Keratinocyte (primary cell): ENCODE results near the gene LRBA. TPM values are rescaled to one million over a fixed set of nuclear protein-coding genes. Genes with fewer than 3 reads are reported as not detected.
A peak's percentile ranks its signal among the peaks of the same experiment; 100 is the strongest.

Experiments used
- DNase-seq: peaks from one replicate; pipeline ENCODE4 v3.0.0-alpha.2; 2011; ENCODE audit warnings: low read depth, missing footprints, low spot score
- FAIRE-seq: peaks from 2 replicates; lab custom pipeline; 2011; peaks lifted over from hg19 to GRCh38; lab: Jason Lieb, UNC
- H2AFZ ChIP-seq: 2 replicates; pipeline ENCODE4 v1.6.0; 2012; ENCODE audit warnings: low read length, control low read depth, inconsistent platforms; ENCODE audit not compliant: control insufficient read depth
- H3K27ac ChIP-seq: 2 replicates; pipeline ENCODE4 v1.5.1; 2011; ENCODE audit warnings: low read length; ENCODE audit not compliant: control insufficient read depth, insufficient read depth
- H3K27me3 ChIP-seq: 3 replicates; pipeline ENCODE4 v1.6.0; 2011; ENCODE audit warnings: low read length; ENCODE audit not compliant: control insufficient read depth, insufficient read depth; ENCODE audit errors: extremely low read depth
- H3K36me3 ChIP-seq, 2 experiments: 2 replicates in 1 of 2; 3 replicates in 1 of 2; pipeline ENCODE4 v1.5.1; 2011; ENCODE audit warnings: low read length in 2 of 2, mild to moderate bottlenecking in 1 of 2; ENCODE audit not compliant: control insufficient read depth in 2 of 2, insufficient read depth in 2 of 2; ENCODE audit errors: extremely low read depth in 1 of 2
- H3K4me1 ChIP-seq: 3 replicates; pipeline ENCODE4 v1.5.1; 2011; ENCODE audit warnings: low read length; ENCODE audit not compliant: control insufficient read depth, insufficient read depth; ENCODE audit errors: extremely low read depth
- H3K4me2 ChIP-seq: 3 replicates; pipeline ENCODE4 v1.6.0; 2011; ENCODE audit warnings: low read depth, low read length; ENCODE audit not compliant: control insufficient read depth, insufficient read depth; ENCODE audit errors: extremely low read depth
- H3K4me3 ChIP-seq, 3 experiments: fragments of 200-600 bp in 1 of 3; sonication (generic) in 1 of 3; 2 replicates in 2 of 3; 3 replicates in 1 of 3; pipeline ENCODE4 v1.5.1; 2011 to 2016; ENCODE audit warnings: low read length in 3 of 3, mild to moderate bottlenecking in 3 of 3, control low read depth in 2 of 3, inconsistent platforms in 1 of 3, low read depth in 1 of 3, mixed read lengths in 1 of 3, mixed run types in 1 of 3, moderate library complexity in 1 of 3; ENCODE audit not compliant: control insufficient read depth in 2 of 3, insufficient read depth in 2 of 3; ENCODE audit errors: extremely low read depth in 1 of 3
- H3K79me2 ChIP-seq: 2 replicates; pipeline ENCODE4 v1.6.0; 2012; ENCODE audit warnings: low read length; ENCODE audit not compliant: control insufficient read depth, insufficient read depth
- H3K9ac ChIP-seq: 3 replicates; pipeline ENCODE4 v1.6.0; 2011; ENCODE audit warnings: low read length; ENCODE audit not compliant: control insufficient read depth, insufficient read depth; ENCODE audit errors: extremely low read depth
- H3K9me1 ChIP-seq: 3 replicates; pipeline ENCODE4 v1.6.0; 2011; ENCODE audit warnings: low read length; ENCODE audit not compliant: control insufficient read depth, insufficient read depth; ENCODE audit errors: extremely low read depth
- H3K9me3 ChIP-seq: 2 replicates; pipeline ENCODE4 v1.5.1; 2012; ENCODE audit warnings: low read depth, low read length; ENCODE audit not compliant: control insufficient read depth
- H4K20me1 ChIP-seq: 3 replicates; pipeline ENCODE4 v1.6.0; 2011; ENCODE audit warnings: low read length; ENCODE audit not compliant: control insufficient read depth, insufficient read depth; ENCODE audit errors: extremely low read depth
- EZH2 ChIP-seq: IDR thresholded peaks from one replicate; pipeline ENCODE4 v1.6.1; 2012; ENCODE audit warnings: inconsistent platforms, mild to moderate bottlenecking, low read length, moderate library complexity
- dilution Hi-C: fragments of 300-500 bp; cut with MboI; formaldehyde crosslinking; loops from one replicate; pipeline ENCODE4 v1.7.0; 2020; ENCODE audit warnings: low sequenced_read_pairs; ENCODE audit not compliant: extremely low pct_ligation_motif_present
- polyA plus RNA-seq, 5 experiments: library from polyadenylated mRNA; depleted of rRNA in 3 of 5; stranded (reverse) in 3 of 5; stranded (forward) in 1 of 5; unstranded in 1 of 5; fragments of >200 nt; gene quantifications; 1 replicate in 1 of 5; 2 replicates in 3 of 5; 3 replicates in 1 of 5; pipeline versions ENCODE4 v1.2.1 to v1.2.3, GENCODE V29; 2011 to 2012; ENCODE audit warnings: missing spikeins in 2 of 5, low read depth in 1 of 5, low replicate concordance in 1 of 5
- TF ChIP-seq, protein P1 (sequence below), 3 experiments: IDR thresholded peaks in 1 of 3; conservative IDR thresholded peaks in 1 of 3; optimal IDR thresholded peaks in 1 of 3; 2 replicates in 2 of 3; 3 replicates in 1 of 3; pipeline versions ENCODE3 to v1.5.1; 2011; ENCODE audit warnings: low read length in 3 of 3, mild to moderate bottlenecking in 3 of 3, moderate library complexity in 2 of 3, control low read depth in 1 of 3, inconsistent platforms in 1 of 3; ENCODE audit not compliant: insufficient read depth in 2 of 3; ENCODE audit errors: extremely low read depth in 1 of 3

Gene LRBA
- polyA plus RNA-seq, 1 donor (not counting 4 experiments of a cell fraction or from before 2014, with no cell fraction given): 35.6 TPM

DNA sequence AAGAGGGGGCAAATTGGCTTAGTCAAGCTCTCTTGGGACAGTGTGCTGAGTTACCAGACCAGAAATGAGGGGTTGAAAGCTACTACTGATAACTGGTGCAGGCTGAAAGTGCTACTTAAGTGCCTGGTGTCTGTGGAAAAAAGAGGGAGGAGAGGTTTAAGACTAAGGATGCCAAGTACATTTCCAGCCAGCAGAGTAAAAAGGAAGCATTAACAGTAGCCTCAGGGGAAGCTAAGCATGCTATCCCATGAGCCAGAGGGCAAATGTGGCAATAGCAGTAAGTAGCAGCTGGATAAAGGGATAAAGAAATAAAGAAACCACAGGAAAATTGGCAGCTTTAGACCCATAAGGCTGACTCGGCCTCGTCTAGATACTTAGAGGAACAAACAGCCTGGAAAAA is 629.5 kb downstream of the LRBA start:
- no peaks in the 10 kb centered on the region for H3K9me1 ChIP-seq
- H3K36me3 ChIP-seq: no peaks in the 10 kb centered on the region
- TF ChIP-seq EZH2: no peak
- dilution Hi-C loops: no loop called here
- H3K4me1 ChIP-seq: peaks cover 2% of the 10 kb centered on the region
- H3K27me3 ChIP-seq: no peaks in the 10 kb centered on the region
- H3K9me3 ChIP-seq: no peaks in the 10 kb centered on the region
- H3K4me3 ChIP-seq: no peak overlapping the region
- no peaks in the 10 kb centered on the region for H4K20me1 ChIP-seq
- no peak overlapping the region for H3K27ac ChIP-seq
- H3K9ac ChIP-seq: no peak overlapping the region
- H2AFZ ChIP-seq: no peak overlapping the region
- no peaks in the 10 kb centered on the region for H3K79me2 ChIP-seq
- FAIRE-seq (peak; percentile 32), DNase-seq (no peak)
- no peak overlapping the region for H3K4me2 ChIP-seq

DNA sequence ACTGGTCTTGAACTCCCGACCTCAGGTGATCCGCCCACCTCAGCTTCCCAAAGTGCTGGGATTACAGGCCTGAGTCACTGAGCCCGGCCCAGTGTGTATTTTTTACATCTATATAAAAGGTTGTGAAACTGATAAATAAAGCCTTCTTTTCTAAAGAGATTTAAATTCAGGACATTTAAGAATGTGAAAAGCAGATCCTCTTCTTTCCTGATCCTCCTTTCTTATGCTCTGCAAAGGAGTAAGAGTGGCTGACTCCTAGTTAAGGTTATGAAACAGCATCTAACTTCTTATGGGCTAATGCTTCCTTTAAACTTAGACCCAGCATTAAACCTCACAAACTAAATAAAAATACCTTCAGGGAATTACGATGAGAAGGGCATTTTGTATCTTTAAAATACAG is 630.8 kb downstream of the LRBA start:
- dilution Hi-C loops: no loop called here
- no peak overlapping the region for H3K27ac ChIP-seq
- no peaks in the 10 kb centered on the region for H3K36me3 ChIP-seq
- no peak for TF ChIP-seq EZH2
- TF ChIP-seq, protein P1, sequence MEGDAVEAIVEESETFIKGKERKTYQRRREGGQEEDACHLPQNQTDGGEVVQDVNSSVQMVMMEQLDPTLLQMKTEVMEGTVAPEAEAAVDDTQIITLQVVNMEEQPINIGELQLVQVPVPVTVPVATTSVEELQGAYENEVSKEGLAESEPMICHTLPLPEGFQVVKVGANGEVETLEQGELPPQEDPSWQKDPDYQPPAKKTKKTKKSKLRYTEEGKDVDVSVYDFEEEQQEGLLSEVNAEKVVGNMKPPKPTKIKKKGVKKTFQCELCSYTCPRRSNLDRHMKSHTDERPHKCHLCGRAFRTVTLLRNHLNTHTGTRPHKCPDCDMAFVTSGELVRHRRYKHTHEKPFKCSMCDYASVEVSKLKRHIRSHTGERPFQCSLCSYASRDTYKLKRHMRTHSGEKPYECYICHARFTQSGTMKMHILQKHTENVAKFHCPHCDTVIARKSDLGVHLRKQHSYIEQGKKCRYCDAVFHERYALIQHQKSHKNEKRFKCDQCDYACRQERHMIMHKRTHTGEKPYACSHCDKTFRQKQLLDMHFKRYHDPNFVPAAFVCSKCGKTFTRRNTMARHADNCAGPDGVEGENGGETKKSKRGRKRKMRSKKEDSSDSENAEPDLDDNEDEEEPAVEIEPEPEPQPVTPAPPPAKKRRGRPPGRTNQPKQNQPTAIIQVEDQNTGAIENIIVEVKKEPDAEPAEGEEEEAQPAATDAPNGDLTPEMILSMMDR (optimal IDR thresholded peaks at IDR 0.05 in 1 of 3, IDR thresholded peaks at IDR 0.05 in 1 of 3, conservative IDR thresholded peaks at IDR 0.05 in 1 of 3; ENCODE audit: extremely low read depth in 1 of 3, insufficient read depth in 2 of 3, low read length in 3 of 3): no peak
- DNase-seq (no peak), FAIRE-seq (no peak)
- no peak overlapping the region for H3K4me3 ChIP-seq
- peaks cover 7% of the 10 kb centered on the region for H3K4me1 ChIP-seq
- no peaks in the 10 kb centered on the region for H3K9me3 ChIP-seq
- H4K20me1 ChIP-seq: no peaks in the 10 kb centered on the region
- H3K4me2 ChIP-seq: no peak overlapping the region
- no peaks in the 10 kb centered on the region for H3K27me3 ChIP-seq
- H3K9me1 ChIP-seq: no peaks in the 10 kb centered on the region
- H3K9ac ChIP-seq: no peak overlapping the region
- no peak overlapping the region for H2AFZ ChIP-seq
- no peaks in the 10 kb centered on the region for H3K79me2 ChIP-seq

DNA sequence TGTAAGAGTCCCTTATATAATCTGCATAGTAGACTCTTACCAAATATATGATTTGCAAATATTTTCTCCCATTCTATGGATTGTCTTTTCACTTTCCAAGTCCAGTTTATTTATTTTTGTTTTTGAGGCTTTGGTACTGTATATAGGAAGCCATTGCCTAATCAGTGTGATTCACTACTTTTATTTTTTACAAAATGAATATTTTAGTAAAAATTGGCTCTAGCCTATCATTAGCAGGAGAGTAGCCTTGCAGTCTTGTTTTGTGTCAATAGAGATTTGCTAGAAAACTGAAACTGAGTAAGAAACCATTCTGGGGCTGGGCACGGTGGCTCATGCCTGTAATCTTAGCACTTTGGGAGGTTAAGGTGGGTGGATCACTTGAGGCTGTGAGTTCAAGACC is 633.1 kb downstream of the LRBA start:
- DNase-seq (no peak), FAIRE-seq (no peak)
- Histone ChIP-seq H3K4me3 (no peak overlapping the region), H3K36me3 (no peaks in the 10 kb centered on the region), H3K4me1 (peaks cover 5% of the 10 kb centered on the region), H3K27ac (no peak overlapping the region), H3K9me1 (no peaks in the 10 kb centered on the region), H4K20me1 (no peaks in the 10 kb centered on the region), H3K79me2 (no peaks in the 10 kb centered on the region), H3K4me2 (no peak overlapping the region), H3K9me3 (no peaks in the 10 kb centered on the region), H2AFZ (no peak overlapping the region), H3K9ac (no peak overlapping the region), H3K27me3 (no peaks in the 10 kb centered on the region)
- TF ChIP-seq, protein P1 (optimal IDR thresholded peaks at IDR 0.05 in 1 of 3, IDR thresholded peaks at IDR 0.05 in 1 of 3, conservative IDR thresholded peaks at IDR 0.05 in 1 of 3; ENCODE audit: extremely low read depth in 1 of 3, insufficient read depth in 2 of 3, low read length in 3 of 3): no peak
- no peak for TF ChIP-seq EZH2
- dilution Hi-C loops: no loop called here
